Stromal cell of bone marrow (primary cell): ENCODE data around the gene PHETA2.
"Not testable (repeated sequence)": the region's sequence is repeated elsewhere in the genome, so short reads cannot be mapped to it uniquely, and the experiment has no call there.

Experiments
- DNase-seq: peaks from one replicate; pipeline ENCODE4 v3.0.0-alpha.2; 2012; ENCODE audit warnings: low read depth

PHETA2 gene

GRCh38 chr22:42104332-42104860 lies 30.3 kb downstream of the PHETA2 start:
- DNase-seq: not testable (repeated sequence)

- no peak for DNase-seq
Measured at GRCh38 chr22:42108848-42109247, 34.8 kb downstream of the PHETA2 start.

- DNase-seq: no peak
Measured at GRCh38 chr22:42111798-42112197, 37.8 kb downstream of the PHETA2 start.

GRCh38 chr22:42112793-42113192 lies 38.7 kb downstream of the PHETA2 start:
- not testable (repeated sequence) for DNase-seq

- DNase-seq: no peak
Measured at GRCh38 chr22:42114721-42115120, 40.7 kb downstream of the PHETA2 start.

GRCh38 chr22:42115420-42115830 lies 41.4 kb downstream of the PHETA2 start:
- not testable (repeated sequence) for DNase-seq

- no peak for DNase-seq
Measured at GRCh38 chr22:42116848-42117424, 42.9 kb downstream of the PHETA2 start.

GRCh38 chr22:42120231-42121021 lies 46.4 kb downstream of the PHETA2 start:
- DNase-seq: not testable (repeated sequence)

GRCh38 chr22:42123529-42123928 lies 49.5 kb downstream of the PHETA2 start:
- DNase-seq: not testable (repeated sequence)

GRCh38 chr22:42127606-42128005 lies 53.6 kb downstream of the PHETA2 start:
- DNase-seq: no peak

- not testable (repeated sequence) for DNase-seq
Measured at GRCh38 chr22:42128007-42128406, 54.0 kb downstream of the PHETA2 start.
